Measurements from ENCODE around the gene PSMB11.

DNA sequence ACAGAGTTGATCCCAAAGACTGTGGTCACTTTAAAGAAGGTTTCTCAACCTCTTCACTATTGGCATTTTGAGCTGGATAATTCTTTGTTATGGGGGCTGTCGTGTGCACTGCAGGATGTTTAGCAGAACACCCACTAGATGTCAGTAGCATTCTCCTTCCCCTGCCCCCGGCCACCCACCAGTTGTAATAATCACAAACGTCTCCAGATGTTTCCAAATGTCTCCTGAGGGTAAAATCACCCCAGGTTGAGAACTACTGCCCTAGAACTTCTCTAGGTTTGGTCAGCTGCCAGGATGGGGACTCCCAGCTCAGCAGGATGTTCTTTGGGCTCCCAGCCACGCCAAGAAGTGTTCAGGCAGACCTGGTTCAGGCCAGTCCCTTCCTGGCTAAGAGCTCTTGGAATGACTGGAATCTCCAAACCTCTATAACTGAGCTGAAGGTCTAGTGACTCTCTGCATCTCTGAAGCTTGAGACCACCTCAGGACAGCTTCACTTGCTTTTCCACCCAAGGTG lies 47.2 kb upstream of the PSMB11 start:
- TF ChIP-seq POLR2AphosphoS5 (IDR thresholded peaks at IDR 0.05; ENCODE audit: low read depth, low read length): no peak
- TF ChIP-seq POLR2A (IDR thresholded peaks at IDR 0.05; ENCODE audit: borderline replicate concordance, extremely low read depth, insufficient read depth, insufficient read length): no peak
- TF ChIP-seq, protein P1, sequence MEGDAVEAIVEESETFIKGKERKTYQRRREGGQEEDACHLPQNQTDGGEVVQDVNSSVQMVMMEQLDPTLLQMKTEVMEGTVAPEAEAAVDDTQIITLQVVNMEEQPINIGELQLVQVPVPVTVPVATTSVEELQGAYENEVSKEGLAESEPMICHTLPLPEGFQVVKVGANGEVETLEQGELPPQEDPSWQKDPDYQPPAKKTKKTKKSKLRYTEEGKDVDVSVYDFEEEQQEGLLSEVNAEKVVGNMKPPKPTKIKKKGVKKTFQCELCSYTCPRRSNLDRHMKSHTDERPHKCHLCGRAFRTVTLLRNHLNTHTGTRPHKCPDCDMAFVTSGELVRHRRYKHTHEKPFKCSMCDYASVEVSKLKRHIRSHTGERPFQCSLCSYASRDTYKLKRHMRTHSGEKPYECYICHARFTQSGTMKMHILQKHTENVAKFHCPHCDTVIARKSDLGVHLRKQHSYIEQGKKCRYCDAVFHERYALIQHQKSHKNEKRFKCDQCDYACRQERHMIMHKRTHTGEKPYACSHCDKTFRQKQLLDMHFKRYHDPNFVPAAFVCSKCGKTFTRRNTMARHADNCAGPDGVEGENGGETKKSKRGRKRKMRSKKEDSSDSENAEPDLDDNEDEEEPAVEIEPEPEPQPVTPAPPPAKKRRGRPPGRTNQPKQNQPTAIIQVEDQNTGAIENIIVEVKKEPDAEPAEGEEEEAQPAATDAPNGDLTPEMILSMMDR (IDR thresholded peaks at IDR 0.05 in 2 of 3, conservative IDR thresholded peaks at IDR 0.05 in 1 of 3; ENCODE audit: borderline replicate concordance in 1 of 3, insufficient read depth in 1 of 3, low read depth in 2 of 3, low read length in 2 of 3): peak; percentile 65 to 70 (median 67)
- TF ChIP-seq EZH2phosphoT487 (IDR thresholded peaks at IDR 0.05; ENCODE audit: borderline replicate concordance): no peak
- no peak for TF ChIP-seq EZH2 (IDR thresholded peaks at IDR 0.05)
